H9 (cell line): ENCODE results near the gene HOXB6. TPM values are rescaled to one million over a fixed set of nuclear protein-coding genes. Genes with fewer than 3 reads are reported as not detected.

Experiments
- DNase-seq: peaks from one replicate; pipeline ENCODE4 v3.0.0-alpha.2; 2017
- H2AFZ ChIP-seq: one replicate; pipeline ENCODE4 v1.6.1; 2013; ENCODE audit warnings: mild to moderate bottlenecking, low read length, control low read depth, moderate library complexity
- H2AK5ac ChIP-seq: 2 replicates; pipeline ENCODE4 v1.6.1; 2013; ENCODE audit warnings: low read length, control low read depth, mixed read lengths; ENCODE audit not compliant: insufficient read length
- H2BK120ac ChIP-seq: one replicate; pipeline ENCODE4 v1.6.1; 2013; ENCODE audit warnings: low read depth, mild to moderate bottlenecking, low read length, control low read depth, inconsistent platforms; ENCODE audit not compliant: poor library complexity, severe bottlenecking
- H2BK12ac ChIP-seq: 2 replicates; pipeline ENCODE4 v1.6.1; 2013; ENCODE audit warnings: low read length, control low read depth, mixed read lengths, low read depth; ENCODE audit not compliant: insufficient read length
- H2BK15ac ChIP-seq: 2 replicates; pipeline ENCODE4 v1.6.1; 2013; ENCODE audit warnings: low read depth, low read length, control low read depth
- H2BK20ac ChIP-seq: one replicate; pipeline ENCODE4 v1.6.1; 2013; ENCODE audit warnings: low read depth, mild to moderate bottlenecking, low read length, control low read depth, inconsistent platforms; ENCODE audit not compliant: poor library complexity, severe bottlenecking
- H2BK5ac ChIP-seq: 2 replicates; pipeline ENCODE4 v1.6.1; 2013; ENCODE audit warnings: low read length, control low read depth, mixed read lengths; ENCODE audit not compliant: insufficient read length
- H3K14ac ChIP-seq: 2 replicates; pipeline ENCODE4 v1.6.1; 2013; ENCODE audit warnings: low read length, control low read depth; ENCODE audit not compliant: insufficient read depth
- H3K18ac ChIP-seq: 2 replicates; pipeline ENCODE4 v1.6.1; 2013; ENCODE audit warnings: low read depth, mild to moderate bottlenecking, mixed read lengths, low read length, control low read depth; ENCODE audit not compliant: insufficient read length
- H3K23ac ChIP-seq: 2 replicates; pipeline ENCODE4 v1.6.1; 2013; ENCODE audit warnings: low read length, control low read depth, mixed read lengths, low read depth; ENCODE audit not compliant: insufficient read length
- H3K23me2 ChIP-seq: 2 replicates; pipeline ENCODE4 v1.6.1; 2013; ENCODE audit warnings: low read depth, mild to moderate bottlenecking, mixed read lengths, low read length, control low read depth; ENCODE audit not compliant: insufficient read length, poor library complexity, severe bottlenecking
- H3K27ac ChIP-seq: 2 replicates; pipeline ENCODE4 v1.5.1; 2013; ENCODE audit warnings: low read length, control low read depth, mixed read lengths, low read depth; ENCODE audit not compliant: insufficient read length
- H3K27me3 ChIP-seq: 2 replicates; pipeline ENCODE4 v1.6.1; 2013; ENCODE audit warnings: low read length, control low read depth, inconsistent platforms; ENCODE audit not compliant: insufficient read depth
- H3K4ac ChIP-seq: 2 replicates; pipeline ENCODE4 v1.6.1; 2013; ENCODE audit warnings: low read depth, mild to moderate bottlenecking, control low read depth, inconsistent platforms, low read length, moderate library complexity
- H3K4me1 ChIP-seq: 2 replicates; pipeline ENCODE4 v1.6.1; 2013; ENCODE audit warnings: low read length, control low read depth, inconsistent platforms; ENCODE audit not compliant: insufficient read depth
- H3K4me2 ChIP-seq: 2 replicates; pipeline ENCODE4 v1.6.1; 2013; ENCODE audit warnings: low read length, control low read depth, mixed read lengths; ENCODE audit not compliant: insufficient read length, insufficient read depth
- H3K56ac ChIP-seq: 2 replicates; pipeline ENCODE4 v1.6.1; 2013; ENCODE audit warnings: low read depth, mild to moderate bottlenecking, mixed read lengths, low read length, control low read depth; ENCODE audit not compliant: insufficient read length
- H3K79me1 ChIP-seq: 2 replicates; pipeline ENCODE4 v1.6.1; 2013; ENCODE audit warnings: low read depth, mild to moderate bottlenecking, moderate library complexity, low read length, control low read depth, inconsistent platforms; ENCODE audit not compliant: insufficient read depth, poor library complexity, severe bottlenecking
- H3K79me2 ChIP-seq: 2 replicates; pipeline ENCODE4 v1.6.1; 2013; ENCODE audit warnings: low read length, control low read depth, inconsistent platforms; ENCODE audit not compliant: insufficient read depth
- H3K9ac ChIP-seq: 2 replicates; pipeline ENCODE4 v1.6.1; 2013; ENCODE audit warnings: low read length, control low read depth, mixed read lengths; ENCODE audit not compliant: insufficient read length; ENCODE audit errors: extremely low read depth
- H3K9me3 ChIP-seq: one replicate; pipeline ENCODE4 v1.6.1; 2013; ENCODE audit warnings: low read depth, low read length, inconsistent platforms; ENCODE audit not compliant: control insufficient read depth
- H3T11ph ChIP-seq: one replicate; pipeline ENCODE4 v1.6.1; 2013; ENCODE audit warnings: mild to moderate bottlenecking, low read length, control low read depth, inconsistent platforms
- H4K20me1 ChIP-seq: one replicate; pipeline ENCODE4 v1.6.1; 2013; ENCODE audit not compliant: control insufficient read depth, insufficient read length, insufficient read depth
- H4K5ac ChIP-seq: 2 replicates; pipeline ENCODE4 v1.6.1; 2013; ENCODE audit warnings: low read depth, mild to moderate bottlenecking, mixed read lengths, low read length, control low read depth; ENCODE audit not compliant: insufficient read length
- H4K8ac ChIP-seq: replicated peaks from 2 replicates; pipeline ENCODE4 v1.6.1; 2013; ENCODE audit warnings: low read length, control low read depth, mixed read lengths, low read depth; ENCODE audit not compliant: insufficient read length
- H4K91ac ChIP-seq: 2 replicates; pipeline ENCODE4 v1.6.1; 2013; ENCODE audit warnings: low read depth, mild to moderate bottlenecking, moderate library complexity, mixed read lengths, low read length, control low read depth; ENCODE audit not compliant: insufficient read length
- H3K27ac Mint-ChIP-seq, 3 experiments: 2 replicates in 2 of 3; 3 replicates in 1 of 3; pipeline ENCODE4 v1.8.0; 2020 to 2021; ENCODE audit warnings: mixed read lengths in 3 of 3, mild to moderate bottlenecking in 1 of 3, moderate library complexity in 1 of 3
- H3K27me3 Mint-ChIP-seq: 2 replicates; pipeline ENCODE4 v1.8.0; 2021; ENCODE audit warnings: low read depth, mild to moderate bottlenecking, moderate library complexity, mixed read lengths
- H3K36me3 Mint-ChIP-seq, 3 experiments: 2 replicates in 2 of 3; 3 replicates in 1 of 3; pipeline ENCODE4 v1.8.0; 2020 to 2021; ENCODE audit warnings: low read depth in 3 of 3, mixed read lengths in 3 of 3; ENCODE audit not compliant: insufficient read depth in 1 of 3
- H3K4me1 Mint-ChIP-seq, 2 experiments: 2 replicates each; pipeline ENCODE4 v1.8.0; 2020; ENCODE audit warnings: mixed read lengths in 2 of 2
- H3K4me3 Mint-ChIP-seq, 2 experiments: 2 replicates in 1 of 2; 3 replicates in 1 of 2; pipeline ENCODE4 v1.8.0; 2020 to 2021; ENCODE audit warnings: mild to moderate bottlenecking in 2 of 2, mixed read lengths in 2 of 2, moderate library complexity in 1 of 2
- H3K9me3 Mint-ChIP-seq, 2 experiments: 2 replicates in 1 of 2; 3 replicates in 1 of 2; pipeline ENCODE4 v1.8.0; 2020; ENCODE audit warnings: mild to moderate bottlenecking in 2 of 2, mixed read lengths in 2 of 2, moderate library complexity in 1 of 2
- CTCF ChIP-seq: fragments of 200-600 bp; sonication (generic); conservative IDR thresholded peaks from 3 replicates; pipeline ENCODE4 v1.8.0; 2021; ENCODE audit warnings: antibody characterized with exemption, mild to moderate bottlenecking
- WGBS: extraction: QIAGEN DNeasy Blood & Tissue Kit; methylation state at CpG from one replicate; pipeline ENCODE4 v1.1.7; 2013; ENCODE audit warnings: missing lambda C conversion rate, low lambda C conversion rate, mixed read lengths; ENCODE audit not compliant: insufficient read length; ENCODE audit errors: extremely low coverage; 5-methylcytosine and 5-hydroxymethylcytosine counted together
- total RNA-seq: library from RNA; stranded (reverse); gene quantifications from 2 replicates; pipeline ENCODE4 v1.2.1, GENCODE V29; 2021

The HOXB6 gene
- total RNA-seq, 1 experiment from 2014 or later, result not detected

GRCh38 chr17:48639136-48639535 lies 34.4 kb upstream of the HOXB6 start:
- Histone ChIP-seq H4K5ac (no peak overlapping the region), H3K14ac (no peak overlapping the region), H3K27me3 (peaks cover 97% of the 10 kb centered on the region), H2BK15ac (no peak overlapping the region), H2BK12ac (no peak overlapping the region), H3K27ac (no peak overlapping the region), H3K23ac (no peak overlapping the region), H3K4ac (no peak overlapping the region), H3K4me2 (no peak overlapping the region), H3K56ac (no peak overlapping the region), H4K20me1 (no peaks in the 10 kb centered on the region), H2AFZ (no peak overlapping the region), H3T11ph (no peak overlapping the region), H3K79me2 (no peaks in the 10 kb centered on the region; the same call in 1 of the 2 replicates), H3K18ac (no peak overlapping the region), H3K9ac (no peak overlapping the region), H4K91ac (no peak overlapping the region), H3K9me3 (no peaks in the 10 kb centered on the region), H3K4me1 (no peaks in the 10 kb centered on the region), H2AK5ac (no peak overlapping the region), H2BK5ac (no peak overlapping the region), H2BK20ac (no peak overlapping the region), H4K8ac (no peak overlapping the region), H3K23me2 (no peaks in the 10 kb centered on the region), H3K79me1 (no peaks in the 10 kb centered on the region), H2BK120ac (no peak overlapping the region)
- Mint-ChIP-seq H3K36me3 (no peaks in the 10 kb centered on the region; a peak in 1 of 7 replicates), H3K9me3 (peaks cover 0 to 9% of the 10 kb centered on the region in 2 experiments; a peak in 3 of 5 replicates), H3K27ac (no peak overlapping the region), H3K4me1 (peaks cover 11 to 17% of the 10 kb centered on the region in 2 experiments), H3K27me3 (peaks cover 100% of the 10 kb centered on the region), H3K4me3 (no peak overlapping the region)
- no CpG with 5 or more reads among the region's 5 CpGs for WGBS
- DNase-seq, result no peak
- no peak for TF ChIP-seq CTCF
